ENCODE data around the gene COL11A1.
A peak's percentile ranks its signal among the peaks of the same experiment; 100 is the strongest.

COL11A1 gene

GRCh38 chr1:102901996-102902395 lies 206.3 kb downstream of the COL11A1 start:
- Histone ChIP-seq H3K4me3 (ENCODE audit: low read depth, low read length) (no peak overlapping the region), H3K27ac (ENCODE audit: extremely low read depth, low read depth, low read length) (no peak overlapping the region), H3K36me3 (ENCODE audit: control insufficient read depth in 2 of 2, insufficient read depth in 1 of 2, low read length in 2 of 2) (no peaks in the 10 kb centered on the region), H3K4me1 (ENCODE audit: control insufficient read depth, insufficient read depth, low read length) (no peaks in the 10 kb centered on the region), H3K9me3 (ENCODE audit: control insufficient read depth, insufficient read depth, low read depth, low read length) (no peaks in the 10 kb centered on the region)
- ChIA-PET CTCF (no interaction called here), POLR2A (no interaction called here)
- TF ChIP-seq TRIM28 (IDR thresholded peaks at IDR 0.05; ENCODE audit: borderline replicate concordance, low read length): no peak
- no peak for TF ChIP-seq ZNF555 (tag by site-specific recombination; conservative IDR thresholded peaks at IDR 0.05)
- no peak for TF ChIP-seq ZNF292 (tag by site-specific recombination; IDR thresholded peaks at IDR 0.05; ENCODE audit: borderline replicate concordance, low read depth)
- no peak for TF ChIP-seq ZFP3 (tag by site-specific recombination; IDR thresholded peaks at IDR 0.05; ENCODE audit: low read depth)

GRCh38 chr1:102899935-102900334 lies 208.4 kb downstream of the COL11A1 start:
- H3K9me3 ChIP-seq (ENCODE audit: control insufficient read depth, insufficient read depth, low read depth, low read length): no peaks in the 10 kb centered on the region
- POLR2A ChIA-PET: no interaction called here
- TF ChIP-seq ZNF654 (tag by site-specific recombination; IDR thresholded peaks at IDR 0.05; ENCODE audit: low read depth): no peak
- TF ChIP-seq ATF2 (tag by site-specific recombination; IDR thresholded peaks at IDR 0.05; ENCODE audit: low read depth): peak; percentile 69
- no peak for TF ChIP-seq ZNF501 (tag by site-specific recombination; IDR thresholded peaks at IDR 0.05)
- no peak for TF ChIP-seq KLF17 (tag by site-specific recombination; IDR thresholded peaks at IDR 0.05)

GRCh38 chr1:102897557-102897956 lies 210.8 kb downstream of the COL11A1 start:
- Histone ChIP-seq H3K9me3 (ENCODE audit: control insufficient read depth, insufficient read depth, low read depth, low read length) (no peaks in the 10 kb centered on the region), H3K4me1 (ENCODE audit: control insufficient read depth, insufficient read depth, low read length) (no peaks in the 10 kb centered on the region), H3K4me3 (ENCODE audit: low read depth, low read length) (no peak overlapping the region), H3K36me3 (ENCODE audit: control insufficient read depth in 2 of 2, insufficient read depth in 1 of 2, low read length in 2 of 2) (no peaks in the 10 kb centered on the region), H3K27ac (ENCODE audit: extremely low read depth, low read depth, low read length) (no peak overlapping the region)
- ChIA-PET POLR2A (no interaction called here), CTCF (no interaction called here)
- no peak for TF ChIP-seq ZNF514 (tag by site-specific recombination; IDR thresholded peaks at IDR 0.05)
- TF ChIP-seq ZNF148 (tag by site-specific recombination; IDR thresholded peaks at IDR 0.05; ENCODE audit: borderline replicate concordance): no peak
- no peak for TF ChIP-seq ZBTB49 (tag by site-specific recombination; IDR thresholded peaks at IDR 0.05; ENCODE audit: low read depth)

More at GRCh38 chr1:102899935-102900334, 208.4 kb downstream of the COL11A1 start:
- CTCF ChIA-PET: no interaction called here
- H3K4me3 ChIP-seq (ENCODE audit: low read depth, low read length): no peak overlapping the region
- no peaks in the 10 kb centered on the region for H3K4me1 ChIP-seq (ENCODE audit: control insufficient read depth, insufficient read depth, low read length)
- no peaks in the 10 kb centered on the region for H3K36me3 ChIP-seq (ENCODE audit: control insufficient read depth in 2 of 2, insufficient read depth in 1 of 2, low read length in 2 of 2)
- no peak overlapping the region for H3K27ac ChIP-seq (ENCODE audit: extremely low read depth, low read depth, low read length)
